ENCODE data around the gene GSDME. TPM values are rescaled to one million over a fixed set of nuclear protein-coding genes. Genes with fewer than 3 reads are reported as not detected.

Gene GSDME
- total and polyA plus RNA-seq, 10 of the 15 experiments (the other 5 are each of a cell fraction or from before 2014, with no cell fraction given) = 23.7 to 245 (median 128) TPM

- peak overlapping the region; percentile 93 for H3K27ac ChIP-seq (ENCODE audit: control insufficient read depth, insufficient read depth)
- no peaks in the 10 kb centered on the region for H3K9me3 ChIP-seq (replicated peaks; ENCODE audit: control insufficient read depth, insufficient read depth, low read length)
- TSS peak; percentile 53 for BruUV-seq (replicated peaks)
- ATAC-seq (peak; percentile 10), FAIRE-seq (peak; percentile 57), DNase-seq (ENCODE audit: low read depth, low spot score) (no peak)
- peak overlapping the region; percentile 67 for H3K9ac ChIP-seq (ENCODE audit: control insufficient read depth, insufficient read depth, low read length)
- peaks cover 40% of the 10 kb centered on the region for H3K4me1 ChIP-seq (ENCODE audit: control insufficient read depth, insufficient read depth, low read length)
- intact Hi-C loops (cut with micrococcal nuclease; ENCODE audit: unreplicated experiment) (loop anchor here (2.0 to 5.0 kb wide), 2 partner anchors 36 to 227 kb away; partner anchors contain the start of gene OSBPL3), in situ Hi-C loops (cut with MboI) (no loop called here)
- H2AFZ ChIP-seq (ENCODE audit: control insufficient read depth, low read depth, low read length) = peak overlapping the region; percentile 18
- H3K36me3 ChIP-seq (ENCODE audit: control insufficient read depth in 2 of 2, insufficient read depth in 2 of 2, low read length in 1 of 2) = peaks cover 0 to 2% of the 10 kb centered on the region in 2 experiments; a peak in 1 of 4 replicates
- 7% methylated on average over 3 of the region's 3 CpGs for WGBS (ENCODE audit: insufficient coverage, insufficient replicate concordance, low lambda C conversion rate, missing lambda C conversion rate)
- TF ChIP-seq, protein P1, sequence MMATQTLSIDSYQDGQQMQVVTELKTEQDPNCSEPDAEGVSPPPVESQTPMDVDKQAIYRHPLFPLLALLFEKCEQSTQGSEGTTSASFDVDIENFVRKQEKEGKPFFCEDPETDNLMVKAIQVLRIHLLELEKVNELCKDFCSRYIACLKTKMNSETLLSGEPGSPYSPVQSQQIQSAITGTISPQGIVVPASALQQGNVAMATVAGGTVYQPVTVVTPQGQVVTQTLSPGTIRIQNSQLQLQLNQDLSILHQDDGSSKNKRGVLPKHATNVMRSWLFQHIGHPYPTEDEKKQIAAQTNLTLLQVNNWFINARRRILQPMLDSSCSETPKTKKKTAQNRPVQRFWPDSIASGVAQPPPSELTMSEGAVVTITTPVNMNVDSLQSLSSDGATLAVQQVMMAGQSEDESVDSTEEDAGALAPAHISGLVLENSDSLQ (IDR thresholded peaks at IDR 0.05) = peak; percentile 93
- TF ChIP-seq IRF3 (IDR thresholded peaks at IDR 0.05) = no peak
- peak; percentile 65; the same call in 1 of the 2 replicates for TF ChIP-seq NFYB (IDR thresholded peaks at IDR 0.05; ENCODE audit: insufficient read depth, low read depth, low read length)
- peak; percentile 50 for TF ChIP-seq PBX3 (IDR thresholded peaks at IDR 0.05; ENCODE audit: insufficient replicate concordance, low read depth, low read length)
- SMC1A ChIA-PET (ENCODE audit: uncharacterized antibody, unreplicated experiment) = interaction anchor here (0.6 to 3.0 kb wide), 8 partner anchors 14 to 363 kb away, joined by 3 to 21 read pairs (median 4); no protein-coding TSS in a partner anchor
- H3K4me2 ChIP-seq (ENCODE audit: control insufficient read depth, insufficient read depth) = peak overlapping the region; percentile 98
- RAD21 ChIA-PET (ENCODE audit: unreplicated experiment) = interaction anchor here (1.4 to 1.7 kb wide), 2 partner anchors 39 to 58 kb away, joined by 3 to 4 read pairs; no protein-coding TSS in a partner anchor
- CTCF ChIA-PET = interaction anchor here (0.6 to 1.6 kb wide), 4 partner anchors 9 to 157 kb away, joined by 3 to 6 read pairs (median 4); no protein-coding TSS in a partner anchor
- peaks cover 50% of the 10 kb centered on the region for H3K79me2 ChIP-seq (ENCODE audit: control insufficient read depth, insufficient read depth, low read length)
- H3K4me3 ChIP-seq = peak overlapping the region; percentile 50
- no peaks in the 10 kb centered on the region for H4K20me1 ChIP-seq (ENCODE audit: control insufficient read depth, insufficient read depth)
- POLR2A ChIA-PET = no interaction called here
- no peaks in the 10 kb centered on the region for H3K27me3 ChIP-seq (replicated peaks in 1 of 2; ENCODE audit: control insufficient read depth in 2 of 2, insufficient read depth in 2 of 2, low read length in 1 of 2)
Measured at GRCh38 chr7:24754906-24755506, 2.3 kb downstream of the GSDME start.
